Neural cell (in vitro differentiated cells): ENCODE results near the gene BFSP1. TPM values are rescaled to one million over a fixed set of nuclear protein-coding genes. Genes with fewer than 3 reads are reported as not detected.

Experiments used
- H2AFZ ChIP-seq: fragments of 200-600, 300-800 bp; sonication (generic), shearing (Covaris generic); 2 replicates; pipeline ENCODE4 v1.6.0; 2014; ENCODE audit warnings: low read depth, mild to moderate bottlenecking, antibody characterized with exemption, low read length, moderate library complexity
- H3F3A ChIP-seq: fragments of 200-600 bp; shearing (Covaris generic); 2 replicates; pipeline ENCODE4 v1.6.1; 2016; ENCODE audit warnings: mild to moderate bottlenecking, moderate library complexity, mixed read lengths, antibody characterized with exemption, low read length; ENCODE audit not compliant: insufficient read depth, poor library complexity, severe bottlenecking
- H3K27ac ChIP-seq: fragments of 200-600, 300-800 bp; sonication (generic), shearing (Covaris generic); 2 replicates; pipeline ENCODE4 v1.5.1; 2014; ENCODE audit warnings: mild to moderate bottlenecking, low read length, moderate library complexity
- H3K27me3 ChIP-seq: fragments of 300-800, 200-600 bp; sonication (generic), shearing (Covaris generic); 2 replicates; pipeline ENCODE4 v1.6.0; 2014; ENCODE audit warnings: mild to moderate bottlenecking, low read depth, low read length, moderate library complexity; ENCODE audit not compliant: insufficient read depth
- H3K36me3 ChIP-seq: fragments of 300-800, 200-600 bp; sonication (generic), shearing (Covaris generic); 2 replicates; pipeline ENCODE4 v1.5.1; 2014; ENCODE audit warnings: mild to moderate bottlenecking, antibody characterized with exemption, low read length, moderate library complexity; ENCODE audit not compliant: insufficient read depth
- H3K4me2 ChIP-seq: fragments of 300-800, 200-600 bp; sonication (generic), shearing (Covaris generic); 2 replicates; pipeline ENCODE4 v1.6.0; 2014; ENCODE audit warnings: mild to moderate bottlenecking, low read length
- H3K4me3 ChIP-seq: fragments of 300-800, 200-600 bp; sonication (generic), shearing (Covaris generic); 2 replicates; pipeline ENCODE4 v1.5.1; 2014; ENCODE audit warnings: mild to moderate bottlenecking, low read length, moderate library complexity
- H3K79me2 ChIP-seq: fragments of 200-600 bp; shearing (Covaris generic); replicated peaks from 2 replicates; pipeline ENCODE4 v1.6.0; 2014; ENCODE audit warnings: mild to moderate bottlenecking, low read length, moderate library complexity; ENCODE audit not compliant: insufficient read depth
- H3K9ac ChIP-seq: fragments of 300-800, 200-600 bp; sonication (generic), shearing (Covaris generic); 2 replicates; pipeline ENCODE4 v1.6.1; 2016; ENCODE audit warnings: mild to moderate bottlenecking, low read length, mixed read lengths
- H3K9me2 ChIP-seq: fragments of 200-600 bp; shearing (Covaris generic); 2 replicates; pipeline ENCODE4 v1.6.1; 2016; ENCODE audit warnings: mild to moderate bottlenecking, low read length, mixed read lengths; ENCODE audit not compliant: insufficient read depth
- H3K9me3 ChIP-seq: fragments of 200-600, 300-800 bp; sonication (generic), shearing (Covaris generic); 2 replicates; pipeline ENCODE4 v1.6.1; 2016; ENCODE audit warnings: mild to moderate bottlenecking, mixed run types, low read length, moderate library complexity, mixed read lengths
- H4K20me1 ChIP-seq: fragments of 200-600 bp; shearing (Covaris generic); 2 replicates; pipeline ENCODE4 v1.6.1; 2016; ENCODE audit warnings: mild to moderate bottlenecking, mixed run types; ENCODE audit not compliant: insufficient read depth
- CTCF ChIP-seq: fragments of 450-650 bp; IDR thresholded peaks from 2 replicates; pipeline ENCODE4 v1.5.1; 2014; ENCODE audit warnings: antibody characterized with exemption, mild to moderate bottlenecking, moderate library complexity; ENCODE audit not compliant: poor library complexity, severe bottlenecking
- EP300 ChIP-seq: fragments of 450-650 bp; conservative IDR thresholded peaks from 2 replicates; pipeline ENCODE4 v1.6.1; 2014; ENCODE audit warnings: antibody characterized with exemption, mild to moderate bottlenecking, moderate library complexity; ENCODE audit not compliant: poor library complexity, severe bottlenecking
- EZH2 ChIP-seq: fragments of 200-600, 300-800 bp; shearing (Covaris generic), sonication (generic); IDR thresholded peaks from 2 replicates; pipeline ENCODE4 v1.6.1; 2014; ENCODE audit warnings: antibody characterized with exemption, low read length, borderline replicate concordance, mild to moderate bottlenecking; ENCODE audit not compliant: insufficient read depth, poor library complexity, severe bottlenecking
- MXI1 ChIP-seq: fragments of 450-650 bp; conservative IDR thresholded peaks from 2 replicates; pipeline ENCODE4 v1.6.1; 2014; ENCODE audit warnings: antibody characterized with exemption, mild to moderate bottlenecking; ENCODE audit not compliant: poor library complexity, severe bottlenecking
- POLR2AphosphoS5 ChIP-seq: IDR thresholded peaks from 2 replicates; pipeline ENCODE4 v1.6.1; 2012
- RAD21 ChIP-seq: fragments of 450-650 bp; conservative IDR thresholded peaks from 2 replicates; pipeline ENCODE4 v1.6.1; 2014; ENCODE audit warnings: antibody characterized with exemption, mild to moderate bottlenecking, moderate library complexity
- REST ChIP-seq: IDR thresholded peaks from 2 replicates; pipeline ENCODE4 v1.6.1; 2012; ENCODE audit warnings: borderline replicate concordance
- SMC3 ChIP-seq: fragments of 450-650 bp; conservative IDR thresholded peaks from 2 replicates; pipeline ENCODE4 v1.6.1; 2014; ENCODE audit warnings: antibody characterized with exemption, mild to moderate bottlenecking, moderate library complexity; ENCODE audit not compliant: poor library complexity
- TAF1 ChIP-seq: IDR thresholded peaks from 2 replicates; pipeline ENCODE4 v1.6.1; 2012; ENCODE audit warnings: low read depth
- polyA plus RNA-seq: library from polyadenylated mRNA; depleted of rRNA; stranded (reverse); fragments of >200 nt; gene quantifications from 2 replicates; pipeline ENCODE4 v1.2.3, GENCODE V29; 2014

The BFSP1 gene
- polyA plus RNA-seq, 1 donor from 2014 or later = 1.3 TPM

DNA sequence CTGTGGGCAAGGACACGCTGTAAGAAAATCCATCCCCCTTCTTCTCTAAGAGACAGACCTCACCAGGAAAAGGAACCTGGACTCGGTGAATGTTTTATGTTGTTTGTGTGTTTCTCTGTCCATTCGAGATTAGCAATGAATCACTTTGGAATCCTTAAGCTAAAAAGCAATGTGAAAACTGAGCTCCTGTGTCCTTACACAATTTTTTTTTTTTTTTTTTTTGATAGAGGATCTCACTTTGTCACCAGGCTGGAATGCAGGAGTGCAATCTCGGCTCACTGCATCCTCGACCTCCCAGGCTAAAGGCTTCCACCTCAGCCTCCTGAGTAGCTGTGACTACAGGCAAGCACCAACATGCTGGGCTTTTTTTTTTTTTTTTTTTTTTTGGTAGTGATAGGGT is 32.1 kb downstream of the BFSP1 start:
- H3K9me3 ChIP-seq = no peaks in the 10 kb centered on the region
- H3K27ac ChIP-seq = no peak overlapping the region
- TF ChIP-seq SMC3 = no peak
- TF ChIP-seq MXI1 = no peak
- no peak for TF ChIP-seq EZH2
- H3K36me3 ChIP-seq = no peaks in the 10 kb centered on the region
- H3K9me2 ChIP-seq = no peaks in the 10 kb centered on the region
- no peak overlapping the region for H3K9ac ChIP-seq
- no peak overlapping the region for H3K4me2 ChIP-seq
- H3K27me3 ChIP-seq = no peaks in the 10 kb centered on the region
- no peaks in the 10 kb centered on the region for H3F3A ChIP-seq
- no peaks in the 10 kb centered on the region for H3K79me2 ChIP-seq
- H3K4me3 ChIP-seq = no peak overlapping the region
- no peaks in the 10 kb centered on the region for H4K20me1 ChIP-seq
- no peak overlapping the region for H2AFZ ChIP-seq

GRCh38 chr20:17498641-17499040 is 32.5 kb downstream of the BFSP1 start:
- H3F3A ChIP-seq = no peaks in the 10 kb centered on the region
- no peak overlapping the region for H3K4me2 ChIP-seq
- H3K9ac ChIP-seq = no peak overlapping the region
- H3K4me3 ChIP-seq = no peak overlapping the region
- H3K27ac ChIP-seq = no peak overlapping the region
- no peaks in the 10 kb centered on the region for H3K27me3 ChIP-seq
- H3K9me3 ChIP-seq = no peaks in the 10 kb centered on the region
- no peak overlapping the region for H2AFZ ChIP-seq
- no peaks in the 10 kb centered on the region for H4K20me1 ChIP-seq
- no peak for TF ChIP-seq TAF1
- no peaks in the 10 kb centered on the region for H3K36me3 ChIP-seq
- no peaks in the 10 kb centered on the region for H3K9me2 ChIP-seq
- no peaks in the 10 kb centered on the region for H3K79me2 ChIP-seq

- Histone ChIP-seq H2AFZ (no peak overlapping the region), H3K4me3 (no peak overlapping the region), H3K9ac (no peak overlapping the region), H4K20me1 (no peaks in the 10 kb centered on the region), H3K79me2 (no peaks in the 10 kb centered on the region), H3K9me2 (no peaks in the 10 kb centered on the region), H3K9me3 (no peaks in the 10 kb centered on the region), H3K27me3 (no peaks in the 10 kb centered on the region), H3K36me3 (no peaks in the 10 kb centered on the region), H3K27ac (no peak overlapping the region), H3K4me2 (no peak overlapping the region), H3F3A (no peaks in the 10 kb centered on the region)
- TF ChIP-seq RAD21 (no peak), CTCF (no peak), REST (no peak), MXI1 (no peak), TAF1 (no peak), POLR2AphosphoS5 (no peak), EP300 (no peak), EZH2 (no peak), SMC3 (no peak)
Observed at GRCh38 chr20:17497821-17498580, 33.2 kb downstream of the BFSP1 start.
